AG09309 (cell line): ENCODE results near the gene GPR137B.
A peak's percentile ranks its signal among the peaks of the same experiment; 100 is the strongest.
"Not testable (repeated sequence)": the region's sequence is repeated elsewhere in the genome, so short reads cannot be mapped to it uniquely, and the experiment has no call there.

Experiments used
- DNase-seq: peaks from one replicate; pipeline ENCODE4 v3.0.0-alpha.2; 2010; ENCODE audit warnings: low read depth
- H3K4me3 ChIP-seq: 2 replicates; pipeline ENCODE4 v1.5.1; 2011; ENCODE audit warnings: mild to moderate bottlenecking, low read depth, low read length, moderate library complexity; ENCODE audit not compliant: control insufficient read depth
- CTCF ChIP-seq: IDR thresholded peaks from 2 replicates; pipeline ENCODE4 v1.5.1; 2011; ENCODE audit warnings: mild to moderate bottlenecking, low read depth, low read length, inconsistent platforms; ENCODE audit not compliant: insufficient read depth, control insufficient read depth; ENCODE audit errors: missing control alignments

Gene GPR137B

GRCh38 chr1:236142253-236143103 is at the start of gene GPR137B:
GPR137B (plus strand) TSS chr1:236142539; CDS start chr1:236142623, 84 bp downstream.
- H3K4me3 ChIP-seq = peak within 1 kb of the TSS; percentile 71
- TF ChIP-seq CTCF = no peak
- no peak for DNase-seq

GRCh38 chr1:236092899-236093298 is 49.4 kb upstream of the GPR137B start:
- no peak for TF ChIP-seq CTCF
- DNase-seq = no peak
- no peak overlapping the region for H3K4me3 ChIP-seq

- no peak for TF ChIP-seq CTCF
- no peak for DNase-seq
- no peak overlapping the region for H3K4me3 ChIP-seq
Observed at GRCh38 chr1:236095705-236096520, 46.4 kb upstream of the GPR137B start.

- DNase-seq = peak; percentile 40
Observed at GRCh38 chr1:236096660-236097482, 45.5 kb upstream of the GPR137B start.

GRCh38 chr1:236098267-236098666 is 44.1 kb upstream of the GPR137B start:
- H3K4me3 ChIP-seq = no peak overlapping the region
- DNase-seq = no peak
- no peak for TF ChIP-seq CTCF

More at GRCh38 chr1:236096660-236097482, 45.5 kb upstream of the GPR137B start:
- H3K4me3 ChIP-seq = not testable (repeated sequence)

- no peak for TF ChIP-seq CTCF
- DNase-seq = no peak
- H3K4me3 ChIP-seq = no peak overlapping the region
Observed at GRCh38 chr1:236099355-236099974, 42.9 kb upstream of the GPR137B start.
